ENCODE measurements around the gene NAA15.
"Not testable (repeated sequence)": the region's sequence is repeated elsewhere in the genome, so short reads cannot be mapped to it uniquely, and the experiment has no call there.

Gene NAA15

GRCh38 chr4:139367421-139368090 is 66.3 kb downstream of the NAA15 start:
- no peak for DNase-seq (ENCODE audit: low read depth in 2 of 2)

GRCh38 chr4:139368998-139369397 is 67.7 kb downstream of the NAA15 start:
- no peak for DNase-seq (ENCODE audit: low read depth in 2 of 2)

DNA sequence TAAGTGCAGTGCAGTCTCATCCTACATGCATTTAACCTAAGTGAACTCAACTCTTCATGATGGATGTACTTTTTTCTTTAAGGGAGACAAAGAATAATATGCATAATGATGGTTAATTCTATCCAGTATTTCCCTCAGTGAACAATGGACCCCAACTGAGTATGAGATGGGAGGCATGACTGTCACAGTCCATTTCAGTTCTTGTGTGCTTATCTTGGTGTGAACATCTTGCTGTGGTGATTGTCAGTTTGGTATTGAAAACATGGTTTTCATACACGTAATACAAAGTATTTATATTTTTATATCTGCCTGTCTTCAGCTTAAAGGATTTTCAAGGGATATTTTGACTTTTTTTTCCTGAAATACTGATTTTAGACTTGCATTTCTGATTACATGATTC is 72.9 kb downstream of the NAA15 start:
- no peak for DNase-seq (ENCODE audit: low read depth in 2 of 2)

- no peak for DNase-seq (ENCODE audit: low read depth in 2 of 2)
Measured at GRCh38 chr4:139386421-139386820, 85.1 kb downstream of the NAA15 start.

DNA sequence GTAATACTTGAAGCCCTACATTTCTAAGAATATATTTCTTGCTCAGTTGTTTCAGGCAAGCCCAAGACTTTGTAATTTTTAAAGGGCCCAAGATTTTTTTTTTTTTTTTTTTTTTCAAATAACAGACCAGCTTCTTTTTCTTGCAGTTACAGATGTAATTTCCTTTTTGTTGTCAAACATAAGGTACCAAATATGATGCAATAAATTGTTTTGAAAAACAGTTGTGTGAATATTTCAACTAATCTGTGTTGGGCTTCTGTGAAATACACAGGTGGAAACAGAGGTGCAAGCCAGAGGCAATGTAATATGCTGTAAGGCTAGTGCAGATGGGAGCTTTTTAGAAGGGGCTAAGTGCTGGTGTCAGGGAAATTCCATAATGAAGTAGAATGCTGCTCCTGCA is 87.8 kb downstream of the NAA15 start:
- DNase-seq (ENCODE audit: low read depth in 2 of 2): no peak

DNA sequence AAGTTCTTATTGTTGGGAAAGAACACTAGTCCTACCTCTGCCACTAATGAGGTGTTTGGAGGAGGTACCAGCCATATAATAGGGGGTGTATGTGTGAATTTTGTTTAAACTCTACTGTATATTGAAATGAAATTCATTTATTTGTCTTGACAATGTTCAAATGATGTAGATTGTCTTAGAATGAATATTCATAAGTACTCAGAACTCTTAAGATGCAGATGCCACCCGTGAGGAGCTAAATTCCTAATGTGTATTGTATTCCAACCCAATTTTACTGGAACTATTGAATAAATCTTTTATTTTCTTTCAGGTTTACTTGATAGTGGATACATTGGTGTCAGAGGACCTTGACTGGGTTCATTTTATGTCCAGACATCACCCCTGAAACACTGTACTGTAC is 88.7 kb downstream of the NAA15 start:
- DNase-seq (ENCODE audit: low read depth in 2 of 2): no peak

GRCh38 chr4:139391731-139392130 is 90.4 kb downstream of the NAA15 start:
- no peak for DNase-seq (ENCODE audit: low read depth in 2 of 2)

- DNase-seq (ENCODE audit: low read depth in 2 of 2): no peak
Measured at GRCh38 chr4:139392797-139393196, 91.5 kb downstream of the NAA15 start.

GRCh38 chr4:139401368-139401767 is 100.1 kb downstream of the NAA15 start:
- DNase-seq (ENCODE audit: low read depth in 2 of 2): no peak

DNA sequence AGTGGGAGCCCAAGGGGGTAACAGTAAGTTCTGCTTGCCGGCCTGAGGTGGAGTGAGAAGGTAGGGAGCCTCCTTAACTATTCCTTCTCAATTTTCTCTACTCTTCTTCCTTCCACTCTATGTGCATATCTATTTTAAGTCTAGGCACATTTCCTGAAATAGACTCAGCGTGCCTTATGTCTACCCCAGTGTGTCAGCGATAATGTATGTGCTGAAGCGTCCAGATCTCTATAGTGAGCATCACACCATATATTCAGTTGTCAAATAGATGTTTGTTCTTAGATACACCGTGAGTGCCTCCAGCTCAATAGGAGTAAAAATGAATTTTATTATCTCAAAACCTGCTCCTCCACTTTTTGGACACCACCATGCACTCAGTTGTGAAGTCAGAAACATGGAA is 101.1 kb downstream of the NAA15 start:
- DNase-seq (ENCODE audit: low read depth in 2 of 2): no peak

DNA sequence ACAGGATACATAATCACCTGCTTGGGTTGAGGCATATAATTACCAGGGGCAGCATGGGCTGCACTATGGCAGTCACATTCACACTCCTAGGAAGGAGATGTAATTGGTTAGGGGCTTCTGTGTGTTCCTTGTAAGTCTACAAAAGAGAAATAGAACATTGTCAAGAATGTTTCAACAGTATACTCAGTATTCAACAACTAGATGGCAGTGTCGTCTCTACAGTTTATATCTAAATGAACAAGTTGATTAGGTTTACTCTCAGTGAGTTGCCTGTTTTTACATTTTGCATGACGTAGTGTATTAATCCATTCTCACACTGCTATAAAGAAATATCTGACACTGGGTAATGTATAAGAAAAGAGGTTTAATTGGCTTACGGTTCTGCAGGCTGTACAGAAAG is 102.2 kb downstream of the NAA15 start:
- no peak for DNase-seq (ENCODE audit: low read depth in 2 of 2)

DNA sequence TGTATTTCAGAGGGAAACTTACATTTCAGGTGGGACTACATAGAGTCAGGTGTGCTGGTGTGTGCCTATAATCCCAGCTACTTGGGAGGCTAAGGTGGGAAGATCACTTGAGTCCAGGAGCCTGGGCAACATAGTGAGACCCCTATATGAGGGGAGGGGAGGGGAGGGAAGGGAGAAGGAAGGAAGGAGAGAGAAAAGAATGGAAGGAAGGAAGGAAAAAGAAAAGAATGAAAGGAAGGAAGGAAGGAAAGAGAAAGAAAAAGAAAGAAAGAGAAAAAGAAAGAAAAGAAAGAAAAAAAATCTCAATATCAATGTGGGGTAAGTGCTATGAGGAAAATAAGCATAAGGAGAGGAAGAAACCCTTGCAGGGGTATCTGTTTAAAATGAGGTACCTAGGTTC is 109.0 kb downstream of the NAA15 start:
- no peak for DNase-seq (ENCODE audit: low read depth in 2 of 2)

DNA sequence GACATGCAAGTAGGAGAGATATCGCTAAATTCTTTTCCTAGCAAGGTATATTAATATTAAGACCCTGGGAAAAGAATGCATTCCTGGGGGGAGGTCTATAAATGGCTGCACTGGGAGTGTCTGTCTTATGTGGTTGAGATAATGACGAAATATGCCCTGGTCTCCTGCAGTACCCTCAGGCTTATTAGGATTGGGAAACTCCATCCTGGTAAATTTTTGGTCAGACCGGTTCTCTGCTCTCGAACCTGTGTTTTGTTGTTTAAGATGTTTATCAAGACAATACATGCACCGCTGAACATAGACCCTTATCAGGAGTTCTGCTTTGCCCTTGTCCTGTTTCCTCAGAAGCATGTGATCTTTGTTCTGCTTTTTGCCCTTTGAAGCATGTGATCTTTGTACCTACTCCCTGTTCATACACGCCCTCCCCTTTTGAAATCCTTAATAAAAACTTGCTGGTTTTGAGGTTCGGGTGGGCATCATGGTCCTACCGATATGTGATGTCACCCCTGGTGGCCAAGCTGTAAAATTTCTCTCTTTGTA is 113.4 kb downstream of the NAA15 start:
- not testable (repeated sequence) for DNase-seq (ENCODE audit: low read depth in 2 of 2)

- no peak for DNase-seq (ENCODE audit: low read depth in 2 of 2)
Measured at GRCh38 chr4:139416073-139416673, 114.9 kb downstream of the NAA15 start.

DNA sequence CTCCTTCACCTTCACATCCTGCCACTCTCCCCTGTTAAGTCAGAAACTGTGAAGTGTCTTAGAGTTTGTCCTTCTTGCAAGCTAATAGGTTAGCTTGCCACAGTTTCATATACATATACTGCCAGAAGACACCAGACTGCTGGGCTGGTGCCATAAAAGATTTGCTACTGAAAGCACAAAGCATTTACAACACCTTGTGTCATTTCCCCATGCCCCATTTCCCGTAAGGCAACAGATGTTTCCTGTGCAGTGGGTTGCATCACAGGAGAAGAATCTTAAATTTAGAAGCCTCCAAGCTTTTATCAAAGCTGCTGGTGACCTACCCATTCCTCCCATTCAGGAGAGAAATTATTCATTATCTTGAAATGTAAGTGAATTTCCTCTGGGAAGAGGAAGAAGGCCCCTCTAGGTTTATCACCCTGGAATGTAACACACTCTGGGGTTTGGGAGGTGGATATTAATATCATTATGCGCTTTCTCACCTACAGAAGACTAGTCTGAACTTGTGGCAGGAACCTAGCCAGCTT is 118.1 kb downstream of the NAA15 start:
- DNase-seq (ENCODE audit: low read depth in 2 of 2): no peak

GRCh38 chr4:139420652-139421051 is 119.3 kb downstream of the NAA15 start:
- no peak for DNase-seq (ENCODE audit: low read depth in 2 of 2)

DNA sequence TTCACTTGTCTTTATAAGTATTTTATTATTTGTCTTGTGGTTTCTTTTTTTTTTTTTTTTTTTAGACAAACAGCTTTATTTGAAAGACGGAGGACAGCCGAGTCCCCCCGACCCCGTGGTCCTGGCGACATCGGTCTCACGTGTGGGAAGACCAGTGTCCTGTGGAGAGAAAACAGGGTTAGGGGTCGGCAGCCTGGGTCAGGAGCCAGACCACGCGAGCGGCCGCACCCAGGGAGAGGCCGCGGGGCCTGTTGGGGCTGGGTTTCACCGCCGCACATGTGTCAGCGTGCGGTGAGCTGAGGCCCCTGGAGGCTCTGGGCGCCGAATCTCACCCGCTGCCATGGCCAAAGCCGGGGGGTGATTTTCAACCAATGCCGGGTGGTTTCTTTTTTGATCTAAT is 134.8 kb downstream of the NAA15 start:
- no peak for DNase-seq (ENCODE audit: low read depth in 2 of 2)

GRCh38 chr4:139438141-139438540 is 136.8 kb downstream of the NAA15 start:
- DNase-seq (ENCODE audit: low read depth in 2 of 2): no peak

- no peak for DNase-seq (ENCODE audit: low read depth in 2 of 2)
Measured at GRCh38 chr4:139441029-139441428, 139.7 kb downstream of the NAA15 start.

- DNase-seq (ENCODE audit: low read depth in 2 of 2): no peak
Measured at GRCh38 chr4:139443661-139444060, 142.4 kb downstream of the NAA15 start.

GRCh38 chr4:139444881-139445280 is 143.6 kb downstream of the NAA15 start:
- not testable (repeated sequence) for DNase-seq (ENCODE audit: low read depth in 2 of 2)

- not testable (repeated sequence) for DNase-seq (ENCODE audit: low read depth in 2 of 2)
Measured at GRCh38 chr4:139447078-139447477, 145.8 kb downstream of the NAA15 start.

DNA sequence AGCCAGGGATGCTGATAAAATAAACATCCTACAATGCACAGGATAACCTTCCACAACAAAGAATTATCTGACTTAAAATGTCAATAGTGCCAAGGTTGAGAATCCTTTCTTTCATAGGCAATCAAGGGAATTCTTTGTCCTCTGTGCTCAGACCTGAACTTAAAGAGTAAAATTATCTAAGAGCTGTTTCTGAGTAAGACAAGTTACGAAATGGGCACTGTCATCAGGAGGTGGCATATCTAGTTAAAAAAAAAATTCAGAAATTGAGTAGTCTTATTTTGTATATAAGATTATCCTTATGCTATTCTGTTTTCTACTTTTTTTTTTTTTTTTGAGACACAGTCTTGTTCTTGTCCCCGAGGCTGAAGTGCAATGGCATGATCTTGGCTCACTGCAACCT is 149.3 kb downstream of the NAA15 start:
- no peak for DNase-seq (ENCODE audit: low read depth in 2 of 2)

All from stimulated activated CD8-positive, alpha-beta memory T cell treated with anti-CD3 and anti-CD28 coated beads, Interleukin-7, amount 100 ng/mL, for 1 hour (primary cell).